GM23338 (cell line): ENCODE results near the gene ACSBG1.

Source experiments
- CREB1 ChIP-seq: fragments of 250-450 bp; sonication (Bioruptor Pico); IDR thresholded peaks from 2 replicates; pipeline ENCODE4 v1.5.0; 2020; ENCODE audit warnings: low read depth, mild to moderate bottlenecking, moderate library complexity
- CTCF ChIP-seq, 2 experiments: fragments of 200-600 bp in 1 of 2; sonication (generic) in 1 of 2; conservative IDR thresholded peaks; 2 replicates each; pipeline versions ENCODE4 v1.5.1 to v1.6.1; 2016 to 2017; ENCODE audit warnings: antibody characterized with exemption in 2 of 2, low read depth in 2 of 2, mild to moderate bottlenecking in 2 of 2, moderate library complexity in 1 of 2
- EZH2 ChIP-seq: fragments of 200-600 bp; sonication (generic); IDR thresholded peaks from one replicate; pipeline ENCODE4 v1.8.0; 2017; ENCODE audit warnings: antibody characterized with exemption, mild to moderate bottlenecking, low read depth; ENCODE audit not compliant: unreplicated experiment
- EZH2phosphoT487 ChIP-seq: fragments of 200-600 bp; sonication (generic); IDR thresholded peaks from one replicate; pipeline ENCODE4 v1.8.1; 2018; ENCODE audit warnings: antibody characterized with exemption; ENCODE audit not compliant: unreplicated experiment
- JUNB ChIP-seq: IDR thresholded peaks from one replicate; pipeline ENCODE4 v1.6.1; 2016; ENCODE audit warnings: antibody characterized with exemption; ENCODE audit not compliant: unreplicated experiment
- POLR2AphosphoS5 ChIP-seq: IDR thresholded peaks from 2 replicates; pipeline ENCODE4 v1.6.1; 2016; ENCODE audit warnings: antibody characterized with exemption, low read depth
- REST ChIP-seq: IDR thresholded peaks from one replicate; pipeline ENCODE4 v1.6.1; 2018; ENCODE audit warnings: antibody characterized with exemption; ENCODE audit not compliant: unreplicated experiment
- ZNF114 ChIP-seq: fragments of 250-450 bp; sonication (Bioruptor Pico); IDR thresholded peaks from 2 replicates; pipeline ENCODE4 v1.5.0; 2020; ENCODE audit warnings: mild to moderate bottlenecking, moderate library complexity

GRCh38 chr15:78266229-78266628, 31.9 kb upstream of the ACSBG1 start:
- TF ChIP-seq CTCF (conservative IDR thresholded peaks at IDR 0.05; ENCODE audit: low read depth in 2 of 2) (no peak), EZH2 (no peak), CREB1 (no peak), EZH2phosphoT487 (no peak), ZNF114 (no peak), POLR2AphosphoS5 (no peak), JUNB (no peak), REST (no peak)
